Peyer's patch (tissue), 4 donors: Measurements from ENCODE around the gene ACIN1. TPM values are rescaled to one million over a fixed set of nuclear protein-coding genes. Genes with fewer than 3 reads are reported as not detected.
A peak's percentile ranks its signal among the peaks of the same experiment; 100 is the strongest.

Experiments used
- DNase-seq, 3 donors: peaks; one replicate each; pipeline ENCODE4 v3.0.0-alpha.2; 2017 to 2019
- H3K27ac ChIP-seq, 4 donors: fragments of 200-600 bp; sonication (generic); one replicate each; pipeline ENCODE4 v1.5.1; 2016 to 2019
- H3K27me3 ChIP-seq, 2 donors: fragments of 200-600 bp; sonication (generic); one replicate each; pipeline ENCODE4 v1.5.1; 2019
- H3K36me3 ChIP-seq, 3 donors: fragments of 200-600 bp; sonication (generic); one replicate each; pipeline ENCODE4 v1.5.1; 2016 to 2019
- H3K4me1 ChIP-seq, 4 donors: fragments of 200-600 bp; sonication (generic); one replicate each; pipeline ENCODE4 v1.5.1; 2016 to 2019
- H3K4me3 ChIP-seq, 4 donors: fragments of 200-600 bp; sonication (generic); 1 replicate in 3 of 4; 2 replicates in 1 of 4; pipeline ENCODE4 v1.5.1; 2016 to 2019; ENCODE audit warnings: mild to moderate bottlenecking in 1 of 4
- H3K9me3 ChIP-seq, 4 donors: fragments of 200-600 bp; sonication (generic); one replicate each; pipeline ENCODE4 v1.5.1; 2016 to 2019; ENCODE audit warnings: mild to moderate bottlenecking in 1 of 4
- CTCF ChIP-seq, 6 experiments: fragments of 450-650 bp in 4 of 6; fragments of 200-600 bp in 2 of 6; sonication (generic) in 1 of 6; IDR thresholded peaks; one replicate each; pipeline ENCODE4 v1.5.1; 2017 to 2019; ENCODE audit warnings: antibody characterized with exemption in 6 of 6, mild to moderate bottlenecking in 3 of 6, moderate library complexity in 1 of 6
- POLR2A ChIP-seq, 2 donors: fragments of 450-650 bp; IDR thresholded peaks; one replicate each; pipeline ENCODE4 v1.5.1; 2017; ENCODE audit warnings: antibody characterized with exemption in 2 of 2, mild to moderate bottlenecking in 2 of 2, moderate library complexity in 2 of 2
- total RNA-seq, 4 donors: library from RNA; depleted of rRNA; stranded (reverse); fragments of >200 nt; gene quantifications; one replicate each; pipeline ENCODE4 v1.1.0, GENCODE V29; 2016

Gene ACIN1
- total RNA-seq, 4 donors from 2014 or later = 130 to 281 (median 238) TPM

- peaks cover 0 to 28% (median 0%) of the 10 kb centered on the region in 3 donors for H3K36me3 ChIP-seq
- H3K9me3 ChIP-seq = no peaks in the 10 kb centered on the region
- TF ChIP-seq CTCF (IDR thresholded peaks at IDR 0.05) (peak in 2 of 6 experiments; percentile 32 to 34), POLR2A (IDR thresholded peaks at IDR 0.05) (no peak)
- DNase-seq = no peak
- H3K27ac ChIP-seq = peak overlapping the region; percentile 85 to 95 (median 91)
- H3K27me3 ChIP-seq = no peaks in the 10 kb centered on the region
- H3K4me3 ChIP-seq = peak overlapping the region in 3 of 4 donors; percentile 66 to 86 (median 74)
- H3K4me1 ChIP-seq = peaks cover 0 to 17% (median 2%) of the 10 kb centered on the region in 4 donors
Observed at GRCh38 chr14:23035303-23036144, 59.4 kb downstream of the ACIN1 start.

- peak in 1 of 6 experiments; percentile 40 for TF ChIP-seq CTCF (IDR thresholded peaks at IDR 0.05)
- TF ChIP-seq POLR2A (IDR thresholded peaks at IDR 0.05) = peak; percentile 19 to 25
- H3K27me3 ChIP-seq = no peaks in the 10 kb centered on the region
- DNase-seq = peak; percentile 84 to 96 (median 85)
- no peaks in the 10 kb centered on the region for H3K9me3 ChIP-seq
- H3K27ac ChIP-seq = peak within 1 kb of the TSS; percentile 85 to 95 (median 91)
- peaks cover 0 to 17% (median 2%) of the 10 kb centered on the region in 4 donors for H3K4me1 ChIP-seq
- peaks cover 0 to 31% (median 0%) of the 10 kb centered on the region in 3 donors for H3K36me3 ChIP-seq
- peak within 1 kb of the TSS; percentile 66 to 86 (median 76) for H3K4me3 ChIP-seq
Observed at GRCh38 chr14:23034498-23035302, 60.2 kb downstream of the ACIN1 start, which contains the start of gene PSMB5. Gene PSMB5, minus strand, starts transcription at chr14:23034900. Its CDS starts 19 bp downstream, at chr14:23034881.

GRCh38 chr14:23033801-23034497 lies 61.0 kb downstream of the ACIN1 start:
- H3K4me1 ChIP-seq = peaks cover 0 to 17% (median 2%) of the 10 kb centered on the region in 4 donors
- H3K36me3 ChIP-seq = peaks cover 0 to 38% (median 0%) of the 10 kb centered on the region in 3 donors
- DNase-seq = no peak
- H3K27me3 ChIP-seq = no peaks in the 10 kb centered on the region
- H3K9me3 ChIP-seq = no peaks in the 10 kb centered on the region
- no peak for TF ChIP-seq CTCF (IDR thresholded peaks at IDR 0.05)
- TF ChIP-seq POLR2A (IDR thresholded peaks at IDR 0.05) = no peak
- H3K4me3 ChIP-seq = peak overlapping the region; percentile 66 to 86 (median 76)
- H3K27ac ChIP-seq = peak overlapping the region; percentile 85 to 95 (median 91)

- no peak for DNase-seq
- no peaks in the 10 kb centered on the region for H3K27me3 ChIP-seq
- H3K27ac ChIP-seq = no peak overlapping the region
- H3K4me3 ChIP-seq = no peak overlapping the region
- no peaks in the 10 kb centered on the region for H3K9me3 ChIP-seq
- H3K36me3 ChIP-seq = peaks cover 0 to 45% (median 0%) of the 10 kb centered on the region in 3 donors
- H3K4me1 ChIP-seq = peaks cover 0 to 21% (median 2%) of the 10 kb centered on the region in 4 donors
- TF ChIP-seq CTCF (IDR thresholded peaks at IDR 0.05) (no peak), POLR2A (IDR thresholded peaks at IDR 0.05) (no peak)
Observed at GRCh38 chr14:23033251-23033727, 61.6 kb downstream of the ACIN1 start.

- Histone ChIP-seq H3K4me1 (peaks cover 0 to 25% (median 2%) of the 10 kb centered on the region in 4 donors), H3K4me3 (no peak overlapping the region), H3K9me3 (no peaks in the 10 kb centered on the region), H3K36me3 (peaks cover 0 to 66% (median 0%) of the 10 kb centered on the region in 3 donors), H3K27me3 (no peaks in the 10 kb centered on the region), H3K27ac (no peak overlapping the region)
- no peak for TF ChIP-seq CTCF (IDR thresholded peaks at IDR 0.05)
- TF ChIP-seq POLR2A (IDR thresholded peaks at IDR 0.05) = no peak
- no peak for DNase-seq
Observed at GRCh38 chr14:23030936-23031335, 64.0 kb downstream of the ACIN1 start.
